Measurements from ENCODE around the gene TBC1D30.
"Not testable (repeated sequence)": the region's sequence is repeated elsewhere in the genome, so short reads cannot be mapped to it uniquely, and the experiment has no call there.

GRCh38 chr12:64802180-64802775 is 22.2 kb upstream of the TBC1D30 start:
- TF ChIP-seq CTCF (IDR thresholded peaks at IDR 0.05): peak; percentile 53 to 85 (median 69)
- not testable (repeated sequence) for TF ChIP-seq POLR2A (IDR thresholded peaks at IDR 0.05)
